Thyroid gland (tissue), 4 donors: Measurements from ENCODE around the gene RNF31. TPM values are rescaled to one million over a fixed set of nuclear protein-coding genes. Genes with fewer than 3 reads are reported as not detected.

Experiments
- DNase-seq, 2 donors: peaks; one replicate each; pipeline ENCODE4 v3.0.0-alpha.2; 2019
- H3K27ac ChIP-seq, 3 donors: fragments of 200-600 bp; sonication (generic); 1 replicate in 2 of 3; 2 replicates in 1 of 3; pipeline ENCODE4 v1.5.1; 2016 to 2019; ENCODE audit warnings: mild to moderate bottlenecking in 1 of 3, moderate library complexity in 1 of 3
- H3K27me3 ChIP-seq: fragments of 200-600 bp; sonication (generic); one replicate; pipeline ENCODE4 v1.5.1; 2019
- H3K36me3 ChIP-seq, 2 donors: fragments of 200-600 bp; sonication (generic); one replicate each; pipeline ENCODE4 v1.5.1; 2016 to 2019
- H3K4me1 ChIP-seq, 2 donors: fragments of 200-600 bp; sonication (generic); one replicate each; pipeline ENCODE4 v1.5.1; 2017 to 2019
- H3K4me3 ChIP-seq, 3 donors: fragments of 200-600 bp; sonication (generic); replicated peaks in 1 of 3; 1 replicate in 2 of 3; 2 replicates in 1 of 3; pipeline ENCODE4 v1.5.1; 2016; ENCODE audit warnings: mild to moderate bottlenecking in 1 of 3
- H3K9me3 ChIP-seq: fragments of 200-600 bp; sonication (generic); one replicate; pipeline ENCODE4 v1.5.1; 2017
- CTCF ChIP-seq, 6 experiments: fragments of 200-600 bp in 3 of 6; fragments of 450-650 bp in 3 of 6; sonication (generic) in 3 of 6; IDR thresholded peaks; one replicate each; pipeline ENCODE4 v1.5.1; 2016 to 2019; ENCODE audit warnings: antibody characterized with exemption in 6 of 6, mild to moderate bottlenecking in 2 of 6, inconsistent platforms in 1 of 6, moderate library complexity in 1 of 6
- POLR2A ChIP-seq, 2 donors: fragments of 450-650 bp; IDR thresholded peaks; one replicate each; pipeline ENCODE4 v1.6.1; 2017; ENCODE audit warnings: antibody characterized with exemption in 2 of 2, mild to moderate bottlenecking in 2 of 2, moderate library complexity in 1 of 2
- WGBS, 2 donors: methylation state at CpG; one replicate each; pipeline ENCODE4 v1.1.5; 2017; 5-methylcytosine and 5-hydroxymethylcytosine counted together
- intact Hi-C: fragments of 100-400 bp; cut with DNase I; formaldehyde crosslinking; loops from one replicate; pipeline ENCODE4 v1.15.1; 2023
- total RNA-seq, 4 donors: library from RNA; depleted of rRNA; stranded (reverse); fragments of >200 nt; gene quantifications; one replicate each; pipeline ENCODE4 v1.2.3, GENCODE V29; 2016

RNF31 gene
- total RNA-seq, 4 donors from 2014 or later = 30.6 to 106 (median 67.6) TPM

GRCh38 chr14:24149302-24149969 is 2.1 kb downstream of the RNF31 start:
- no peaks in the 10 kb centered on the region for H3K9me3 ChIP-seq
- H3K4me1 ChIP-seq = peaks cover 17 to 18% of the 10 kb centered on the region in 2 donors
- 96 to 98% methylated on average over 3 of the region's 3 CpGs for WGBS, 2 donors
- no peak for TF ChIP-seq POLR2A (IDR thresholded peaks at IDR 0.05)
- TF ChIP-seq CTCF (IDR thresholded peaks at IDR 0.05) = no peak
- intact Hi-C loops = no loop called here
- no peaks in the 10 kb centered on the region for H3K27me3 ChIP-seq
- no peak for DNase-seq
- no peak overlapping the region for H3K4me3 ChIP-seq
- no peak overlapping the region for H3K27ac ChIP-seq
- peaks cover 26% of the 10 kb centered on the region in 2 donors for H3K36me3 ChIP-seq

- Histone ChIP-seq H3K27ac (no peak overlapping the region), H3K36me3 (peaks cover 28 to 32% of the 10 kb centered on the region in 2 donors), H3K27me3 (no peaks in the 10 kb centered on the region), H3K4me1 (peaks cover 17 to 18% of the 10 kb centered on the region in 2 donors), H3K4me3 (no peak overlapping the region), H3K9me3 (no peaks in the 10 kb centered on the region)
- intact Hi-C loops = no loop called here
- 86 to 98% methylated on average over 4 to 9 of the region's 9 CpGs for WGBS, 2 donors
- no peak for TF ChIP-seq CTCF (IDR thresholded peaks at IDR 0.05)
- TF ChIP-seq POLR2A (IDR thresholded peaks at IDR 0.05) = no peak
- no peak for DNase-seq
These were observed 2.8 kb downstream of the RNF31 start for GRCh38 chr14:24150061-24150460.

DNA sequence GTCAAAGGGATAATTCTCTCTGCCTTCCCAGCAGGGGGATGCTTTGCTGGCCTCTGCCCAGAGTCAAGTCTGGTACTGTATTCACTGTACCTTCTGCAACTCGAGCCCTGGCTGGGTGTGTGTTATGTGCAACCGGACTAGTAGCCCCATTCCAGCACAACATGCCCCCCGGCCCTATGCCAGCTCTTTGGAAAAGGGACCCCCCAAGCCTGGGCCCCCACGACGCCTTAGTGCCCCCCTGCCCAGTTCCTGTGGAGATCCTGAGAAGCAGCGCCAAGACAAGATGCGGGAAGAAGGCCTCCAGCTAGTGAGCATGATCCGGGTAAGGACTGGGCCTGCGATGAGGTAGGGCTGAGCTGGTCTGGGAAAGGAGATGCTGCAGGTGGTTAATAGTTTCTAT is 3.3 kb downstream of the RNF31 start:
- H3K4me1 ChIP-seq = peaks cover 13 to 15% of the 10 kb centered on the region in 2 donors
- DNase-seq = no peak
- no peak overlapping the region for H3K4me3 ChIP-seq
- H3K9me3 ChIP-seq = no peaks in the 10 kb centered on the region
- 96 to 97% methylated on average over 9 of the region's 9 CpGs for WGBS, 2 donors
- no peaks in the 10 kb centered on the region for H3K27me3 ChIP-seq
- H3K27ac ChIP-seq = no peak overlapping the region
- peaks cover 33 to 37% of the 10 kb centered on the region in 2 donors for H3K36me3 ChIP-seq
- intact Hi-C loops = no loop called here
- TF ChIP-seq POLR2A (IDR thresholded peaks at IDR 0.05) (no peak), CTCF (IDR thresholded peaks at IDR 0.05) (no peak)

GRCh38 chr14:24150993-24151392 is 3.7 kb downstream of the RNF31 start:
- Histone ChIP-seq H3K27ac (no peak overlapping the region), H3K27me3 (no peaks in the 10 kb centered on the region), H3K4me3 (no peak overlapping the region), H3K9me3 (no peaks in the 10 kb centered on the region), H3K4me1 (peaks cover 9 to 11% of the 10 kb centered on the region in 2 donors), H3K36me3 (peaks cover 35 to 42% of the 10 kb centered on the region in 2 donors)
- TF ChIP-seq POLR2A (IDR thresholded peaks at IDR 0.05) = no peak
- TF ChIP-seq CTCF (IDR thresholded peaks at IDR 0.05) = no peak
- WGBS, 2 donors = 88 to 91% methylated on average over 9 of the region's 9 CpGs
- intact Hi-C loops = no loop called here
- no peak for DNase-seq

GRCh38 chr14:24151404-24152080 is 4.2 kb downstream of the RNF31 start:
- Histone ChIP-seq H3K4me3 (no peak overlapping the region), H3K27me3 (no peaks in the 10 kb centered on the region), H3K36me3 (peaks cover 38 to 47% of the 10 kb centered on the region in 2 donors), H3K27ac (no peak overlapping the region), H3K9me3 (no peaks in the 10 kb centered on the region), H3K4me1 (peaks cover 8% of the 10 kb centered on the region in 2 donors)
- no peak for TF ChIP-seq POLR2A (IDR thresholded peaks at IDR 0.05)
- DNase-seq = no peak
- 95 to 97% methylated on average over 16 of the region's 16 CpGs for WGBS, 2 donors
- intact Hi-C loops = no loop called here
